WTC11 (cell line): ENCODE results near the gene UNKL. TPM values are rescaled to one million over a fixed set of nuclear protein-coding genes. Genes with fewer than 3 reads are reported as not detected.

Experiments
- ATAC-seq: fragments of 200-7000 bp; cut with Tn5 transposase; 2 replicates; pipeline ENCODE4 v1.10.0; 2021; ENCODE audit warnings: mild to moderate bottlenecking, moderate library complexity
- CTCF ChIA-PET: fragments of 300-600 bp; sonication (Branson Sonifier 250); formaldehyde crosslinking; loops from one replicate; lab custom pipeline; 2021; ENCODE audit warnings: antibody characterized with exemption; lab: Charles Lee
- POLR2A ChIA-PET: fragments of 350-600 bp; sonication (Branson Sonifier 250); formaldehyde crosslinking; loops from one replicate; lab custom pipeline; 2021; ENCODE audit warnings: antibody characterized with exemption; lab: Charles Lee
- DNase-seq: peaks from one replicate; pipeline ENCODE4 v3.0.0; 2021; ENCODE audit warnings: low spot score
- H3K27ac Mint-ChIP-seq: 2 replicates; pipeline ENCODE4 v1.8.0; 2021; ENCODE audit warnings: mixed read lengths
- H3K27me3 Mint-ChIP-seq: 2 replicates; pipeline ENCODE4 v1.8.0; 2021; ENCODE audit warnings: low read depth, mild to moderate bottlenecking, moderate library complexity, mixed read lengths
- H3K36me3 Mint-ChIP-seq: 2 replicates; pipeline ENCODE4 v1.8.0; 2021; ENCODE audit warnings: mixed read lengths
- H3K4me1 Mint-ChIP-seq: 2 replicates; pipeline ENCODE4 v1.8.0; 2022; ENCODE audit warnings: mixed read lengths
- H3K4me3 Mint-ChIP-seq: 2 replicates; pipeline ENCODE4 v1.8.0; 2021; ENCODE audit warnings: mild to moderate bottlenecking, moderate library complexity, mixed read lengths
- H3K9me3 Mint-ChIP-seq: 2 replicates; pipeline ENCODE4 v1.8.0; 2021; ENCODE audit warnings: mixed read lengths
- CREM ChIP-seq: sonication (generic); formaldehyde crosslinking; IDR thresholded peaks from 2 replicates; pipeline ENCODE4 v1.8.1; 2022; ENCODE audit warnings: mild to moderate bottlenecking, missing genetic modification reagents, moderate library complexity
- CTCF ChIP-seq: fragments of 200-600 bp; IDR thresholded peaks from 2 replicates; pipeline ENCODE4 v1.8.0; 2022; ENCODE audit warnings: antibody characterized with exemption
- E2F1 ChIP-seq: sonication (generic); formaldehyde crosslinking; IDR thresholded peaks from 2 replicates; pipeline ENCODE4 v1.8.0; 2022; ENCODE audit warnings: mild to moderate bottlenecking, missing genetic modification reagents
- ERG ChIP-seq: fragments of 250-450 bp; sonication (Bioruptor Pico); IDR thresholded peaks from 2 replicates; pipeline ENCODE4 v1.8.0; 2021; ENCODE audit warnings: mild to moderate bottlenecking
- GABPB1 ChIP-seq: sonication (generic); formaldehyde crosslinking; IDR thresholded peaks from 2 replicates; pipeline ENCODE4 v1.8.1; 2023; ENCODE audit warnings: mild to moderate bottlenecking, missing genetic modification reagents
- GRHL2 ChIP-seq: fragments of 250-450 bp; sonication (Bioruptor Pico); IDR thresholded peaks from 2 replicates; pipeline ENCODE4 v1.8.0; 2022; ENCODE audit warnings: mild to moderate bottlenecking, moderate library complexity; ENCODE audit not compliant: insufficient replicate concordance, severe bottlenecking
- MLX ChIP-seq: sonication (generic); formaldehyde crosslinking; IDR thresholded peaks from 2 replicates; pipeline ENCODE4 v1.8.1; 2023; ENCODE audit warnings: mild to moderate bottlenecking, missing genetic modification reagents, moderate library complexity
- MYBL2 ChIP-seq: sonication (generic); formaldehyde crosslinking; IDR thresholded peaks from 2 replicates; pipeline ENCODE4 v1.8.1; 2023; ENCODE audit warnings: mild to moderate bottlenecking, moderate library complexity, missing genetic modification reagents
- NR3C1 ChIP-seq: sonication (generic); formaldehyde crosslinking; conservative IDR thresholded peaks from 2 replicates; pipeline ENCODE4 v1.8.1; 2023; ENCODE audit warnings: low read depth, mild to moderate bottlenecking, missing genetic modification reagents
- SOX15 ChIP-seq: fragments of 250-450 bp; sonication (Bioruptor Pico); IDR thresholded peaks from 2 replicates; pipeline ENCODE4 v1.9.0; 2021; ENCODE audit warnings: mild to moderate bottlenecking
- TP53 ChIP-seq: sonication (generic); formaldehyde crosslinking; IDR thresholded peaks from 2 replicates; pipeline ENCODE4 v1.8.1; 2023; ENCODE audit warnings: mild to moderate bottlenecking, missing genetic modification reagents
- USF2 ChIP-seq: sonication (generic); formaldehyde crosslinking; IDR thresholded peaks from 2 replicates; pipeline ENCODE4 v1.8.1; 2023; ENCODE audit warnings: mild to moderate bottlenecking, missing genetic modification reagents, moderate library complexity
- ZNF317 ChIP-seq: sonication (generic); formaldehyde crosslinking; IDR thresholded peaks from 2 replicates; pipeline ENCODE4 v1.8.1; 2023; ENCODE audit warnings: low read depth, mild to moderate bottlenecking, moderate library complexity, missing genetic modification reagents, borderline replicate concordance
- ZNF425 ChIP-seq: fragments of 250-450 bp; sonication (Bioruptor Pico); conservative IDR thresholded peaks from 2 replicates; pipeline ENCODE4 v1.9.0; 2021; ENCODE audit warnings: mild to moderate bottlenecking
- ZNF512 ChIP-seq: sonication (generic); formaldehyde crosslinking; IDR thresholded peaks from 2 replicates; pipeline ENCODE4 v1.8.1; 2022; ENCODE audit warnings: missing genetic modification reagents, borderline replicate concordance
- ZNF532 ChIP-seq: fragments of 250-450 bp; sonication (Bioruptor Pico); IDR thresholded peaks from 2 replicates; pipeline ENCODE4 v1.9.0; 2021; ENCODE audit warnings: mild to moderate bottlenecking, borderline replicate concordance
- total RNA-seq: library from RNA; stranded (reverse); gene quantifications from 3 replicates; pipeline ENCODE4 v1.2.3, GENCODE V29; 2021

Gene UNKL
- total RNA-seq, 1 experiment from 2014 or later = 53.3 TPM

- ChIA-PET POLR2A (no interaction called here), CTCF (no interaction called here)
- Mint-ChIP-seq H3K36me3 (no peaks in the 10 kb centered on the region), H3K27ac (no peak overlapping the region), H3K27me3 (no peaks in the 10 kb centered on the region), H3K4me1 (no peaks in the 10 kb centered on the region), H3K4me3 (no peak overlapping the region), H3K9me3 (no peaks in the 10 kb centered on the region)
- ATAC-seq (no peak), DNase-seq (no peak)
- no peak for TF ChIP-seq ZNF425 (CRISPR knock-in tag)
- TF ChIP-seq USF2 = no peak
- no peak for TF ChIP-seq NR3C1 (CRISPR knock-in tag)
- TF ChIP-seq CTCF = no peak
- no peak for TF ChIP-seq ZNF512 (CRISPR knock-in tag)
- no peak for TF ChIP-seq ZNF317 (CRISPR knock-in tag)
These were observed 20.4 kb upstream of the UNKL start for GRCh38 chr16:1434644-1435592.

- TF ChIP-seq ZNF532 (CRISPR knock-in tag) = no peak
- no peak overlapping the region for H3K4me3 Mint-ChIP-seq
- no peaks in the 10 kb centered on the region for H3K36me3 Mint-ChIP-seq
- no peak overlapping the region for H3K27ac Mint-ChIP-seq
- DNase-seq = no peak
- ChIA-PET POLR2A (no interaction called here), CTCF (no interaction called here)
- no peaks in the 10 kb centered on the region for H3K9me3 Mint-ChIP-seq
- H3K27me3 Mint-ChIP-seq = no peaks in the 10 kb centered on the region
- no peaks in the 10 kb centered on the region for H3K4me1 Mint-ChIP-seq
- no peak for ATAC-seq
These were observed 19.3 kb upstream of the UNKL start for GRCh38 chr16:1433756-1434155.

GRCh38 chr16:1433263-1433560 is 18.7 kb upstream of the UNKL start:
- no peak overlapping the region for H3K4me3 Mint-ChIP-seq
- no peaks in the 10 kb centered on the region for H3K27me3 Mint-ChIP-seq
- DNase-seq (no peak), ATAC-seq (no peak)
- CTCF ChIA-PET = no interaction called here
- no peaks in the 10 kb centered on the region for H3K36me3 Mint-ChIP-seq
- H3K4me1 Mint-ChIP-seq = no peaks in the 10 kb centered on the region
- H3K27ac Mint-ChIP-seq = no peak overlapping the region
- no peaks in the 10 kb centered on the region for H3K9me3 Mint-ChIP-seq
- POLR2A ChIA-PET = no interaction called here
- TF ChIP-seq E2F1 (CRISPR knock-in tag) (no peak), MLX (CRISPR knock-in tag) (no peak), ERG (CRISPR knock-in tag) (no peak), GRHL2 (CRISPR knock-in tag) (no peak), GABPB1 (CRISPR knock-in tag) (no peak), TP53 (CRISPR knock-in tag) (no peak), MYBL2 (CRISPR knock-in tag) (no peak), ZNF317 (CRISPR knock-in tag) (no peak), SOX15 (CRISPR knock-in tag) (no peak), CREM (CRISPR knock-in tag) (no peak)
